ENCODE measurements around the gene CLMP.

Gene CLMP

DNA sequence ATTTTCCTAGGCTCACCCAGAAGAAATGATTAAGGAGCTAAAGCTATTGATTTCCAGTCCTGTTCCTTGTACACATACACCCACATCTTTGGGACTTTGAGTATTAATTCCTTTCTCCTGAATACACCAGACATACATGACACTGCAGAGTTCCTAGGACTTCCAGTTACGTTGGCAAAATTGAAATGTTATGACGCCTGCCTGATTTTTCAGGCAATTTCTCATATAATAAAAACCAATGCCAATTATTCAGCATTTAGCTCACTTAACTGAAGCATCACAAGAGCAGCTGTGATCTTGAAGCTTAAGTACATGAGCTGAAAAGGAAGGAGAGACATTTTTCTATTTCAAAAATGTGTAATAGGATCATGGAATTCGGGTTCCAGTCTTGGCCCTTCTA, 4.5 kb downstream of the CLMP start:
- no peak for FAIRE-seq

DNA sequence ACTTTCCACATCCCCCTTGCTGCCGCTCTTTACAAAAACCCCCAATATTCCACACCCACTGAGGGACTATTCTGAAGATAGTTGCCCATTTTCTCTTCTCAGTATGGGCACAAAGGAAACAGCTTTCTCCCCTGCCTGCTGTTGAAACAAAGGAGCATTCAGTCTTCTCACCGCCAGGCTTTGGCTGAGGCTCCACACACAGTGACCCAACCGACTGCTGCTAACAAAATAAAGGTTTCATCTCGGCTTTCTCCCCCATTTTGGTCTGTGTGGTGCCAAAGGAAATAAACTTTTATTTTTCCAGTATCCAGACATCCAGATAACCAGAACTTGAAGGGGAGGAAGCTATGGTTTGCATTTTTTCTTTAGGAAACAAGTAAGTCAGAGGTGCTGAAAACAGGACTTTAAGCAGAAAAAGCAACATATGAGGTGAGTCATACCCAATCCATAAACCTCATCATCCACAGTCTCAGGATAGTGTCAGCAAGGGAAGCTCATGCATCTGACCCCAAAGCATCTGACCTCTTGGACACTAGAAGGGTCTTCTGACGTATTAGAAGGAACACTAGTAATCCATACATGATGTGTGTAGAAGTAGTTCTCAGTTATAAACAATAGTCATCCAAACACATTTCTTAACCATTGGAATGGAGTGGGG, 6.4 kb downstream of the CLMP start:
- FAIRE-seq, result peak; percentile 58
- DNase-seq (ENCODE audit: insufficient read length, low spot score), result no peak
- no peak for TF ChIP-seq POLR2A (IDR thresholded peaks at IDR 0.05; ENCODE audit: low read depth, low read length)

More for the DNA sequence above, 4.5 kb downstream of the CLMP start:
- no peak for TF ChIP-seq POLR2A (IDR thresholded peaks at IDR 0.05; ENCODE audit: low read depth, low read length)
- no peak for DNase-seq (ENCODE audit: insufficient read length, low spot score)

DNA sequence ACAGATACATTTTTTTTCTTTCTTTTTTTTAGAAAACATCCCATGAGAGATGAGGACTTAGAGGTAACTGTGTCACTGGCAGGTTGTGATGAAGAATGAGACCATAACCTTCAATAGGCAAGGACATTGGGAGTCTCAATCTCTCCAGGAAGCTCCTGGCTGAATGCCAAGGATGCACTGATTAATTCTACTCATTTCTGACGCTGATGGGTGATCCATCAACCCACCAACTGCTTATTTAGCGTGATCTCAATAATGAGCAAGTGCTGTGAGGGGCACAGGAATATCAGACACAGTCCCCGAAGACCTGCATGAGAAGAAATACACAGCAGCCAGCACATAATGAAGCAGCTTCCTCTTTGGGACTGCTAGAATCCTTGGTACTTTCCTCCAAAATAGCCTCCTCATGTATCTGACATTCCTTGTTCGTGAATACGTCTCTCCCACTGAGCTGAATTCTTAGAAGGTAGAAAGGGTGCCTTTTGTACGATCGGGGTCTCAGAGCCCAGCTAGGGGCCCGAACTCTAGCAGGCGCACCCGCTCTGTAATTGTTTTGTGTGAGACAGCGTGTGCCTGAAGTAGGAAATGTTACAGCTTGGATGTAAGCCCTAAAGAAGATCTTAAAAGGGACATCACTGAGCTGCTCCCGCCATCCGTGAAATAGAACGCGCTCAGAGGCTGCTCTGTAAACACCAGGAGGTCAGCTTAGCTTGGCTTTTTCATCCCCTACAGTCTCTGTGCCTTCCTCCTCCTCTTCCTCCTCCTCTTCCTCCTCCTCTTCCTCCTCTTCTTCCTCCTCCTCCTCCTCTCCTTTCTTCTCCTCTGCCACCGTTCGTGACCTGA, 7.2 kb downstream of the CLMP start:
- no peak for TF ChIP-seq POLR2A (IDR thresholded peaks at IDR 0.05; ENCODE audit: low read depth, low read length)
- FAIRE-seq (no peak), DNase-seq (ENCODE audit: insufficient read length, low spot score) (no peak)

DNA sequence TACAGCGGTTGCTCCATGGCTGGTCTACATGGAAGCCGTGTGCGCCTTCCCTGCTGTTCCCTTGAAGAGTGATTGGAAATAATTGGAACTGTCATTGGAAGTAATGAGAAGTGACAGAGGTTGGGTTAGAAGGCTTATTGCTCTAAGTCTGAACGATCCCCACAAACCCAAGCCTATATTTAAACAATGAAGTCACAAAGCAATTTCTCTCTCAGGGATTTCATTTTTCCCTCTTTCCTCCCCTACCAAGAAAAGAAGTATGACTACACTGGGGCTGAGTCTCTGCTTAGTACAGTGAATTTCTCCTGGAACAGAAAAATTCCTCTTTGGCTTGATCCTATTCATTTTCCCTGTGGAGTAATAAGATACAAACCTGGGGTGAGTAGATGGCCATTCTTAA, 7.8 kb downstream of the CLMP start:
- FAIRE-seq, result no peak
- DNase-seq (ENCODE audit: insufficient read length, low spot score), result no peak
- no peak for TF ChIP-seq POLR2A (IDR thresholded peaks at IDR 0.05; ENCODE audit: low read depth, low read length)

DNA sequence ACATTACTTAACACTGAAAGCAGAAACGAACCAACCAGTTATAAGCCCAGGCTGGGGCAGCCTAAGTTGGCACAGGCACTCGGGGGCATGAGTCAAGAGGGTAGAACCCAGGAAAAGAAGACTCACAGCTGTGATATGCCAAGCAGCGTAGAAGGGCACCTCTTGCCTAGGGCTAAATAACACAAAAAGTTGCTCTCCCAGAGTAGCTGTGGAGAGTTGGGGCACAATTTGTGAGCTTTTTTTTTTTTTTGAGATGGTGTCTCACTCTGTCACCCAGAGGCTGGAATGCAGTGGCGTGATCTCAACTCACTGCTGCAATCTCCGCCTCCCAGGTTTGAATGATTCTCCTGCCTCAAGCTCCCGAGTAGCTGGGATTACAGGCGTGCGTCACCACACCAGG, 8.8 kb downstream of the CLMP start:
- TF ChIP-seq POLR2A (IDR thresholded peaks at IDR 0.05; ENCODE audit: low read depth, low read length), result no peak
- DNase-seq (ENCODE audit: insufficient read length, low spot score) (peak; percentile 36), FAIRE-seq (peak; percentile 23)

DNA sequence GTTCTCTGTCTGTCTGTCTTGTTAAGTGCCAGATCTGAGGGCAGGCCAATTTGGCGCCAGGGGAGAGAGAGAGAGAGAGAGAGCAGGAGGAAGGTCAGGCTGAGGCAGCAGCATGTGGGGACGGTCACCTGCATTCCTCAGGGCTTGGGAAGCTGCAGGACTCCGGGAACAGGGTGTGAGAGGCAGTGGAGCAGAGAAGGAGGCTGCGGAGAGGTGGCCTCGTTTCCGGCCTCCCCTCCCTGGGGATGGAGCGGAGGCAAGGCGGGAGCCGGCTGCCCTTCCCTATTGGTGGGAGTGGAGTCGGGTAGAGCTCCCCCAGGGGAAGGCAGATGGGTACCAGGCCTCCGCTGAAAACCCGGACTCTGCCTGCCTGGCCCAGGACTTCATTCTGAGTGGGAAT, 9.7 kb downstream of the CLMP start:
- TF ChIP-seq POLR2A (IDR thresholded peaks at IDR 0.05; ENCODE audit: low read depth, low read length), result no peak
- no peak for DNase-seq (ENCODE audit: insufficient read length, low spot score)
- FAIRE-seq, result no peak

DNA sequence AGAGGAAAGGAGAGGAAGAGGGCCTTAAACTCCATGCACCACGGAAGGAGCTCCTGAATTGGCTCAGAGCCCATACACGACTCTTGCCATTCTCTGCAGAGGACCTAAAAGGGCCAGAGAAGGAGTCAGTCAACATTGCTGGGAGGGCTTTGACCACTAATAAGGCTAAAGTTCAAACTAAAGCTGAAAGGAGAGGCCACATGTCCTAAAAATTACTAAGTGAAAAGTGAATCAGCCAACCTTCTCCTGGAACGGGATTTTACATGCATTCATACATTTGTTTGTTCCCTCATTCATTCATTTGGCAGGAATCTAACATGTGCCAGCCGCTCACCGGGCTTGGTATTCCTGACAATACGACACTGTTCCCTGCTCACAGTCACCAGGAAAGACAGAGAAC, 10.5 kb downstream of the CLMP start:
- TF ChIP-seq POLR2A (IDR thresholded peaks at IDR 0.05; ENCODE audit: low read depth, low read length), result no peak
- no peak for FAIRE-seq
- DNase-seq (ENCODE audit: insufficient read length, low spot score), result no peak

DNA sequence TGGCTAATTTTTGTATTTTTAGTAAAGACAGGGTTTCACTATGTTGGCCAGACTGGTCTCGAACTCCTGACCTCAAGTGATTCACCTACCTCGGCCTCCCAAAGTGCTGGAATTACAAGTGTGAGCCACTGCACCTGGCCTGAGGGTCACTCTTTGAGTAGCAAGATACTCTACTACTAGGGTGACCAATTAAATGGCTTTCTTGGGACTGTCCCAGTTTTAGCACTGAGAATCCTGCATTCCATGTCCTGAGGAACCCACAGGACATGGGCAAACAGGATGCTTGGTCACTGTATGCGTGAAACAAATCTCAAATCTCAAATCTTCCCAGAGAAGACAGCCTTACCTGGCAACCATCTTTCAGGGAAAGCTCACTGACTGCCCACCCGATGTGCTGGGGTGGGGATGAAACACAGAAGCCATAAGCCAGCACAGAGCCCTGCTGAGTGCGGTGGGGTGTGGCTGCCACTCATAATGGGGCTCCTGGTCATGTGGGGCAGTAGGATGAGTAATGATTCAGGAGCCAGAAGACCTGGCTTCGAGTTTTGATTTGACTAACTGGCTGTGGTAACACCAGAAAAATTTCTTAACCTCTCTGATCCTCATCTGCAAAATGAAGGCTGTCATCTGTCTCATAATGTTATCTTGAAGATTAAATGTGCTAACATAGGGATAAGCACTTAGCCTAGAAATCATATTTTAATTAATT, 11.5 kb downstream of the CLMP start:
- DNase-seq (ENCODE audit: insufficient read length, low spot score) (no peak), FAIRE-seq (no peak)
- TF ChIP-seq POLR2A (IDR thresholded peaks at IDR 0.05; ENCODE audit: low read depth, low read length), result no peak

DNA sequence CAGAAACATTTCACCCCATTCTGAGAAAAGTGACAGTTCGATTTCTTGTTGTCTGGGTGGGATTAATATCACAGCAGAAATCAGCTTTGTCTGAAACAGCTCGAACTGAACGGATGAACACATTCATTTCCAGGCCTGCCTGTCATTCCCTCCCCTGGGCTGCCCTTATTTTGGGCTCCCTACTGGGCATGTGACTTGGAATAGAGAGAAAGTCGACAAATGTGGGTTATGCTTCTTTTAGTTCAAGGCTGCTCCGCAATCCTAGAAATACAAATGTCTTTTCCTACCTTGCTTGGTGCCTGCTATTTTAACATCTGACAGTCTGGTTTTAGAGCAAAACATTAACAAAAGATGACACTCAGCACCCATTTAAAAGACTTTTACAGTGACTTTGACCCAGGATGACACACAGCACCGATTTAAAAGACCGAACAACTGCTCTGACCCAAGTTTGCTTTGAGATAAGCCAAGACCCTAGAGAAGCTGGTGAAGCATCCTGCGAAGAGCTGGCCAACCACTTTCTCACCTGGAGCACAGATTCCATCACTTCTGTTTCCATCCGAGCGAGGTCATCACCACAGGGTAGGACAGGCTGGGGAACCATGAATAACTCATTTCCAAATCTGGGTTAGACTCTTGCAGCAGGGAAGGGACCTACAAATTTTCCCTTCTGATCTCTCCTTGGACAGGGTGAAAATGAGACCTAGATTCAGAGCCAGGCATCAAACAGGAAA, 13.1 kb downstream of the CLMP start:
- no peak for DNase-seq (ENCODE audit: insufficient read length, low spot score)
- no peak for TF ChIP-seq POLR2A (IDR thresholded peaks at IDR 0.05; ENCODE audit: low read depth, low read length)
- FAIRE-seq, result no peak

DNA sequence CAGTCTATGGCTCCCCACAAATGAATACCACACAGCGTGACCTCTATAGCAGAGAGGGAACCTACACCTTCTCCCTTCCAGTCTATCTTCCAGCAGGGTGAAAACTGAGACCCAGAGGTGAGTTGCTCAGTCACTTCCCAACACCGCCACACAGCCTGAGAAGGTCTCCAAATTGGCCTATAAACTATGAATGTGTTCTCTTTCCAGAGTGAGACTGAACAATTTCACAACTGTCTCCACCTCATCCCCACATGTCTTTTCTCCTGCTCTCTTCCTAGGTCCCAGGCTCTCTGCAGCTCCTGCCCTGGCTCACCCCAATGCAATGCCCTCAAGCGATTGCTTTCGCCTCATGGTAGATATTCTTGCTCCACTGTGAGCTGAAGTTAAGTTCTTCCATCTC, 14.0 kb downstream of the CLMP start:
- DNase-seq (ENCODE audit: insufficient read length, low spot score), result no peak
- no peak for FAIRE-seq
- TF ChIP-seq POLR2A (IDR thresholded peaks at IDR 0.05; ENCODE audit: low read depth, low read length), result no peak

DNA sequence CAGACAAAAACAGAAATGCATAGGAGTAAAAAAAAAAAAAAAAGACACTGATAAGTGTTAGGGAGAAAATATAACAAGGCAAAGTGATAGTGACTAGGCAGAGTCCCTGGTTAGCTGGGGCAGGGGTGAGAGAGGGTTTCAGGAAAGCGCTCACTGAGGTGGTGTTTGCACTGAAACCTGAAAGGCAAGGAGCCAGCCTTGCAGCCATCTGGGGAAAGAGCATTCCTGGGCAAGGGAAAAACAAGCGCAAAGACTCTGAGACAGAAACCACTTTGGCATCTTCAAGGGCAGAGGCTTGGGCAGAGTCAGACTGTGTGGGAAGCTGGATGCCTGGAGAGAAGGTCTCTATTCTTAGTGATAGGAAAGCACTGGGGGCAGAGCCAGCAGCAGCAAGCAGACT, 14.5 kb downstream of the CLMP start:
- FAIRE-seq (no peak), DNase-seq (ENCODE audit: insufficient read length, low spot score) (no peak)
- no peak for TF ChIP-seq POLR2A (IDR thresholded peaks at IDR 0.05; ENCODE audit: low read depth, low read length)

DNA sequence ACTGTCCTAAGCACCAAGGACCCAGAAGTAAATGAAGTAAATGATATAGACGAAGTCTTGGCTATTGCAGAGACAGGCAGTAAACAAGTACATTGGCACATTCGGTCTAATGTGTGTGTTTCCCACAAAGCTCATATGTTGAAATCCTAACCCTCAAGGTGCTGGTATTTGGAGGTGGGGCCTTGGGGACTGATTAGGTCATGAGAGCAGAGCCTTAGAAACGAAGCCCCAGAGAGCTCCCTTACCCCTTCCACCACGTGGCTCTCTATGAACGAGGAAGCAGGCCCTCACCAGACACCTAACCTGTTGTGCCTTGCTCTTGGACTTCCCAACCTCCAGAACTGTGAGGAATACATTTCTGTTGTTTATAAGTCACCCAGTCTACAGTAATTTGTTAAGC, 14.9 kb downstream of the CLMP start:
- no peak for FAIRE-seq
- TF ChIP-seq POLR2A (IDR thresholded peaks at IDR 0.05; ENCODE audit: low read depth, low read length), result no peak
- DNase-seq (ENCODE audit: insufficient read length, low spot score), result no peak

DNA sequence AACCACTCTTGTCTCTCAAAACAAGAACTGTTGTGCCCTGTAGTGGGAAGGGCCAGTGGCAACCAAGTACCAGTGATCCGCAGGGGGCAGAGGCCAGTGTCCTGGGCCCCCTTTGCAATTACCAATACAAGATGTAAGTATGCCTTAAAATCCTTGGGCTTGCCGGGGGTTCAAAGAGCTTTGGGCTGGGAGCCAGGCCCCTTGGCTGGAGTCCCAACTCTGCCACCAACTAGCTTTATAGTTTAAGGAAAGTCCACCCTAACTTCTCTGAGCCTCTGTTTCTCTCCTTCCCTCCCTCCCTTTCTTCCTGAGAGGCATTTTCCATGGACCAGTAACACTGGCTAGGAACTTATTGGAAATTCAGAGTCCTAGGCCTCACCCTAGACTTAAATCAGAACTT, 15.5 kb downstream of the CLMP start:
- no peak for TF ChIP-seq POLR2A (IDR thresholded peaks at IDR 0.05; ENCODE audit: low read depth, low read length)
- FAIRE-seq, result no peak
- no peak for DNase-seq (ENCODE audit: insufficient read length, low spot score)

DNA sequence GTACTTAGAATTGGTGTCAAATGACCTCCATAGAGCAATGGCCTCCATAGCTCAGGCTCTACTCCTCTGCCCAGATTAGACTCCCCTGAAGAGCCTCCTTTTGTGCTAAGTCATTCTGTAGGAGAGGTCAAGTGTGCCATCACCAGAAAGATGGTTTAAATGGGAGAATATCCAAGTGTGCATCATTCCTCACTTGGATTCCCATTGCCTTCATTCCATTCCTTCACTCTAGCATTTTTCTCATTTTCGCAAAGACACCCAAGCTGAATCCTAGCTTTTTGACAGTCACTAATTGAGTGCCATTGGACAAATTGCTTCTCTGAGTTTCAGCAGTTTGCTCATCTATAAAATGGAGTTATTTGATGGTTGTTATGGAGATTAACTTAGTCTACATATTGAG, 16.9 kb downstream of the CLMP start:
- no peak for DNase-seq (ENCODE audit: insufficient read length, low spot score)
- no peak for FAIRE-seq
- TF ChIP-seq POLR2A (IDR thresholded peaks at IDR 0.05; ENCODE audit: low read depth, low read length), result no peak

Data from H54 (cell line).